Measurements from ENCODE around the gene TTC7B. TPM values are rescaled to one million over a fixed set of nuclear protein-coding genes. Genes with fewer than 3 reads are reported as not detected.

The TTC7B gene
- total and polyA plus RNA-seq, 2 of the 8 experiments (the other 6 are each of a cell fraction or from before 2014, with no cell fraction given), result 23.7 to 34.0 TPM

DNA sequence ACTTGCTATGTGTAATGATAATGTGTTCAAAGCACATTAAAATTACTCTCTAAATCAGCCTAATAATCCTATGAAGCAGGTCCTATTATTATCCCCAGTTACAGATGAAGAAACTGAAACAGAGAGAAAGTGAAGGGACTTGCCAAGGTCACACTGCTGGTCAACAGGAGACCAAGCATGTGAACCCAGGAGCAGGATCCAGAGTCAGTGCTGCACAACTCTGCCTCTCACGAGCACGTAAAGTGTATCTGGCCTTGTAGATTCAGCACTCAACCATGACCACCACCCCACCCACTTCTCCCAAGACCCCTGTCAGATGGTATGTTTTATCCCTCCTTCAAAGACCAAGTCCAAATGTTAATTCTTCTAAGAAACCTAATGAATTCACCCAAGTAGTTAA, 100.7 kb downstream of the TTC7B start:
- no peak overlapping the region for H4K5ac ChIP-seq (ENCODE audit: insufficient read length, low read depth, low read length)
- H2AFZ ChIP-seq (ENCODE audit: low read length), result no peak overlapping the region
- no peaks in the 10 kb centered on the region for H4K20me1 ChIP-seq (replicated peaks in 1 of 2; ENCODE audit: control insufficient read depth in 1 of 2, insufficient read depth in 2 of 2, low read length in 2 of 2)
- FAIRE-seq (no peak), DNase-seq (ENCODE audit: low read depth in 1 of 2, low spot score in 2 of 2) (peak in 1 of 2 experiments; percentile 14)
- no peaks in the 10 kb centered on the region for H3K9me3 ChIP-seq (ENCODE audit: insufficient read depth in 2 of 2, low read depth in 1 of 2, low read length in 1 of 2)
- H4K91ac ChIP-seq (replicated peaks; ENCODE audit: insufficient read length, low read length), result no peak overlapping the region
- no peak overlapping the region for H3K4me3 ChIP-seq (ENCODE audit: extremely low read depth in 1 of 4, insufficient read depth in 2 of 4, low read depth in 3 of 4, low read length in 4 of 4)
- ChIA-PET CTCF (ENCODE audit: partially characterized antibody) (interaction anchor here (1.3 kb wide), 2 partner anchors 18 to 44 kb away, joined by 7 to 8 read pairs; no protein-coding TSS in a partner anchor), POLR2A (ENCODE audit: partially characterized antibody) (interaction anchor here (1.5 kb wide), 1 partner anchor 26 kb away, joined by 3 read pairs; no protein-coding TSS in a partner anchor)
- H2BK120ac ChIP-seq (replicated peaks; ENCODE audit: low read depth, low read length), result no peak overlapping the region
- 100% methylated on average over 2 of the region's 2 CpGs; no CpG with 5 or more reads in 1 of the 2 experiments for WGBS, 2 experiments (ENCODE audit: extremely low coverage in 1 of 2, insufficient coverage in 1 of 2, insufficient read length in 1 of 2, insufficient replicate concordance in 2 of 2, low coverage in 1 of 2, low lambda C conversion rate in 2 of 2, missing lambda C conversion rate in 1 of 2)
- TF ChIP-seq EP300 (IDR thresholded peaks at IDR 0.05; ENCODE audit: borderline replicate concordance in 1 of 2, low read depth in 2 of 2, low read length in 2 of 2), result no peak
- TF ChIP-seq CHD2 (IDR thresholded peaks at IDR 0.05; ENCODE audit: low read length), result no peak
- TF ChIP-seq EZH2 (IDR thresholded peaks at IDR 0.05; ENCODE audit: low read depth, low read length, severe bottlenecking), result no peak
- no peak for TF ChIP-seq SIN3A (conservative IDR thresholded peaks at IDR 0.05 in 1 of 2, IDR thresholded peaks at IDR 0.05 in 1 of 2; ENCODE audit: low read depth in 1 of 2, low read length in 2 of 2)
- no peak for TF ChIP-seq SP1 (IDR thresholded peaks at IDR 0.05; ENCODE audit: low read depth, low read length)
- no peak for TF ChIP-seq BCL11A (IDR thresholded peaks at IDR 0.05; ENCODE audit: low read depth in 2 of 2, low read length in 2 of 2)
- TF ChIP-seq CBX5 (IDR thresholded peaks at IDR 0.05; ENCODE audit: low read depth, low read length), result no peak
- TF ChIP-seq SAP30 (IDR thresholded peaks at IDR 0.05; ENCODE audit: insufficient read depth, insufficient replicate concordance, low read length), result no peak
- no peak for TF ChIP-seq JUN (IDR thresholded peaks at IDR 0.05; ENCODE audit: low read depth, low read length)
- no peak for TF ChIP-seq ZNF274 (IDR thresholded peaks at IDR 0.05; ENCODE audit: borderline replicate concordance, extremely low read depth, low read length)
- 0 out of 2 replicates have a peak overlapping the region, but pooled peaks have one; percentile 37 for H2BK5ac ChIP-seq (ENCODE audit: low read depth, low read length)
- no peak overlapping the region for H3K23ac ChIP-seq (ENCODE audit: insufficient read length)
- H3K23me2 ChIP-seq (ENCODE audit: low read depth, low read length), result no peaks in the 10 kb centered on the region
- no peak overlapping the region for H3K27ac ChIP-seq (ENCODE audit: low read depth, low read length)
- H3K36me3 ChIP-seq (ENCODE audit: control insufficient read depth in 2 of 4, insufficient read depth in 4 of 4, low read length in 3 of 4), result no peaks in the 10 kb centered on the region
- H3K79me2 ChIP-seq (ENCODE audit: control insufficient read depth in 1 of 2, insufficient read depth in 2 of 2, low read length in 2 of 2), result no peaks in the 10 kb centered on the region
- H3K4ac ChIP-seq (replicated peaks; ENCODE audit: insufficient read length, low read depth, low read length), result no peak overlapping the region
- no peak overlapping the region for H2BK12ac ChIP-seq (ENCODE audit: low read depth, low read length)
- no peak overlapping the region for H3K14ac ChIP-seq (ENCODE audit: insufficient read length)
- H2BK20ac ChIP-seq (ENCODE audit: low read length), result no peak overlapping the region
- H3K18ac ChIP-seq (ENCODE audit: extremely low read depth, low read length), result no peak overlapping the region
- H3K56ac ChIP-seq (replicated peaks; ENCODE audit: insufficient read length, low read depth, low read length), result no peak overlapping the region
- H3K4me1 ChIP-seq (replicated peaks in 1 of 4; ENCODE audit: control insufficient read depth in 3 of 4, insufficient read depth in 4 of 4, low read length in 3 of 4), result peaks cover 2 to 15% (median 7%) of the 10 kb centered on the region in 4 experiments; a peak in 6 of 7 replicates
- H3K27me3 ChIP-seq (replicated peaks in 1 of 4; ENCODE audit: control insufficient read depth in 3 of 4, extremely low read depth in 1 of 4, insufficient read depth in 3 of 4, low read length in 3 of 4), result no peaks in the 10 kb centered on the region
- H3K4me2 ChIP-seq (ENCODE audit: insufficient read depth in 1 of 2, low read depth in 2 of 2, low read length in 2 of 2), result no peak overlapping the region
- no peaks in the 10 kb centered on the region for H3K79me1 ChIP-seq (ENCODE audit: low read depth, low read length)
- H2AK5ac ChIP-seq (ENCODE audit: low read depth, low read length), result 0 out of 2 replicates have a peak overlapping the region, but pooled peaks have one; percentile 15
- no peak overlapping the region for H3K9ac ChIP-seq (replicated peaks in 1 of 4; ENCODE audit: extremely low read depth in 1 of 4, low read depth in 3 of 4, low read length in 3 of 4)
- no peak overlapping the region for H2BK15ac ChIP-seq (ENCODE audit: low read length)
- no peak overlapping the region for H4K8ac ChIP-seq (ENCODE audit: extremely low read depth, insufficient read depth, low read length)
